ENCODE results near the gene CCDC195. TPM values are rescaled to one million over a fixed set of nuclear protein-coding genes. Genes with fewer than 3 reads are reported as not detected.

The CCDC195 gene, protein sequence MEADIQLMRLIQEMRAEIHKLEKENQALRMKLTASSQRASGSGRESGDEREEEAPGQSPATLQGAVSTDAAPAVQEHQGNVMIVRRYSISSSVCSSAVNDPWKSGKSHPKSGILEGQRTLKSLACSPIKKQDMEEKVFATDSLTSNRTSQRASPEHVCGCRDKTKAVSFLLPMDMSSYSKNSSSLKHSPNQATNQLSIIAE
- total RNA-seq: not detected in 2 replicates

DNA sequence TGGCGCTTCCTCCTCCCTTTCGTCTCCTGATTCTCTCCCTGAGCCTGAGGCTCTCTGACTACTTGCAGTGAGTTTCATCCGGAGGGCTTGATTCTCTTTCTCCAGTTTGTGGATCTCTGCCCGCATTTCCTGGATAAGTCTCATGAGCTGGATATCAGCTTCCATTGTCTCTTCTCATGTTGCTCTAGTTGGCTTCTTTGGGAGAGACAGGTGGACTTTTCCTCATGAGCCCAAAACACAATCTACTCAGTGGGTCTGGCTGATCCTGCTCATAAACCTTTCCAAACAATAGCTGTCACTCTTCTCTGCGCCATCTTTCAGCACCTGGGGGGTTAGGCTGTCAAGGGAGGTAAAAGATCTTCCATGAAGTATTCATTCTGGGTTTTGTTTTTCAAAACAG, at the start of gene CCDC195:
TSS of gene CCDC195 (minus strand) at position 165 of the 400 bp plus-strand sequence. CDS start at position 165, 0 bp downstream.

Other genes starting within 250 kb of the CCDC195 start
- 24.2 and 40.8 TPM in 2 replicates for gene CUL3, start 131.0 kb downstream of the CCDC195 start, total RNA-seq